Neuronal stem cell (in vitro differentiated cells): ENCODE measurements around the gene RIN3.
A peak's percentile ranks its signal among the peaks of the same experiment; 100 is the strongest.

Source experiments
- DNase-seq: peaks from one replicate; pipeline ENCODE4 v3.0.0-alpha.2; 2013; ENCODE audit warnings: low spot score
- H2AFZ ChIP-seq: one replicate; pipeline ENCODE4 v1.6.1; 2013; ENCODE audit warnings: mild to moderate bottlenecking, low read length, inconsistent platforms
- H2AK5ac ChIP-seq: 2 replicates; pipeline ENCODE4 v1.6.1; 2013; ENCODE audit warnings: low read depth, mild to moderate bottlenecking, inconsistent platforms, low read length, moderate library complexity, mixed read lengths
- H2BK120ac ChIP-seq: 2 replicates; pipeline ENCODE4 v1.6.1; 2013; ENCODE audit warnings: low read depth, mild to moderate bottlenecking, inconsistent platforms, low read length, moderate library complexity, mixed read lengths
- H2BK12ac ChIP-seq: one replicate; pipeline ENCODE4 v1.6.1; 2013; ENCODE audit warnings: low read length, inconsistent platforms
- H2BK15ac ChIP-seq: 2 replicates; pipeline ENCODE4 v1.6.1; 2013; ENCODE audit warnings: mild to moderate bottlenecking, low read length, inconsistent platforms, mixed read lengths
- H2BK5ac ChIP-seq: one replicate; pipeline ENCODE4 v1.6.1; 2013; ENCODE audit warnings: inconsistent platforms, mild to moderate bottlenecking, low read length, moderate library complexity
- H3K14ac ChIP-seq: one replicate; pipeline ENCODE4 v1.6.1; 2013; ENCODE audit warnings: low read length, inconsistent platforms
- H3K18ac ChIP-seq: 2 replicates; pipeline ENCODE4 v1.6.1; 2013; ENCODE audit warnings: low read length, inconsistent platforms
- H3K23ac ChIP-seq: 2 replicates; pipeline ENCODE4 v1.6.1; 2013; ENCODE audit warnings: low read depth, mild to moderate bottlenecking, mixed read lengths, low read length, inconsistent platforms; ENCODE audit not compliant: poor library complexity
- H3K27ac ChIP-seq: replicated peaks from 3 replicates; pipeline ENCODE4 v1.5.1; 2013; ENCODE audit warnings: low read length, inconsistent platforms
- H3K27me3 ChIP-seq, 3 experiments: 2 replicates each; pipeline ENCODE4 v1.6.1; 2013; ENCODE audit warnings: low read length in 3 of 3, mild to moderate bottlenecking in 2 of 3, inconsistent platforms in 1 of 3, low read depth in 1 of 3, mixed read lengths in 1 of 3, moderate library complexity in 1 of 3; ENCODE audit not compliant: control insufficient read depth in 3 of 3, insufficient read depth in 3 of 3
- H3K36me3 ChIP-seq, 2 donors: replicated peaks in 1 of 2; 2 replicates each; pipeline ENCODE4 v1.6.1; 2013; ENCODE audit warnings: low read length in 2 of 2; ENCODE audit not compliant: control insufficient read depth in 2 of 2, insufficient read depth in 2 of 2
- H3K4ac ChIP-seq: 2 replicates; pipeline ENCODE4 v1.6.1; 2013; ENCODE audit warnings: inconsistent platforms, mild to moderate bottlenecking, low read length, moderate library complexity
- H3K4me1 ChIP-seq, 2 donors: 1 replicate in 1 of 2; 2 replicates in 1 of 2; pipeline ENCODE4 v1.6.1; 2013; ENCODE audit warnings: low read length in 2 of 2, low read depth in 1 of 2; ENCODE audit not compliant: control insufficient read depth in 2 of 2, insufficient read depth in 1 of 2
- H3K4me2 ChIP-seq: one replicate; pipeline ENCODE4 v1.6.1; 2013; ENCODE audit warnings: mild to moderate bottlenecking, low read length, inconsistent platforms; ENCODE audit not compliant: insufficient read depth, poor library complexity, severe bottlenecking
- H3K4me3 ChIP-seq, 2 donors: 2 replicates each; pipeline ENCODE4 v1.5.1; 2013; ENCODE audit warnings: low read length in 2 of 2, mild to moderate bottlenecking in 2 of 2, inconsistent platforms in 1 of 2, moderate library complexity in 1 of 2
- H3K79me1 ChIP-seq: one replicate; pipeline ENCODE4 v1.6.1; 2013; ENCODE audit warnings: low read depth, mild to moderate bottlenecking, inconsistent platforms, low read length, moderate library complexity
- H3K9ac ChIP-seq: one replicate; pipeline ENCODE4 v1.6.1; 2013; ENCODE audit warnings: mild to moderate bottlenecking, low read depth, low read length, inconsistent platforms; ENCODE audit not compliant: poor library complexity
- H3K9me3 ChIP-seq, 2 donors: replicated peaks in 1 of 2; 2 replicates each; pipeline versions ENCODE3 to v1.6.1; 2013; ENCODE audit warnings: low read length in 2 of 2, mild to moderate bottlenecking in 2 of 2, inconsistent platforms in 1 of 2, low read depth in 1 of 2, mixed read lengths in 1 of 2, moderate library complexity in 1 of 2; ENCODE audit not compliant: control insufficient read depth in 2 of 2, insufficient read depth in 1 of 2
- H4K8ac ChIP-seq: one replicate; pipeline ENCODE4 v1.6.1; 2013; ENCODE audit warnings: low read depth, mild to moderate bottlenecking, inconsistent platforms, low read length, moderate library complexity
- H4K91ac ChIP-seq: one replicate; pipeline ENCODE4 v1.6.1; 2013; ENCODE audit warnings: low read length, low read depth, mild to moderate bottlenecking, inconsistent platforms; ENCODE audit not compliant: poor library complexity
- WGBS, 2 donors: extraction: QIAGEN DNeasy Blood & Tissue Kit; methylation state at CpG; one replicate each; pipeline ENCODE4 v1.1.7; 2013; ENCODE audit warnings: missing lambda C conversion rate in 2 of 2, mixed read lengths in 1 of 2; ENCODE audit not compliant: insufficient read length in 2 of 2, insufficient replicate concordance in 1 of 2; ENCODE audit errors: extremely low coverage in 2 of 2; 5-methylcytosine and 5-hydroxymethylcytosine counted together

Gene RIN3

GRCh38 chr14:92658160-92658559 lies 144.6 kb downstream of the RIN3 start:
- WGBS, 2 donors = no CpG with 5 or more reads among the region's 13 CpGs
- Histone ChIP-seq H4K91ac (no peak overlapping the region), H3K4me3 (no peak overlapping the region), H2BK120ac (no peak overlapping the region), H3K18ac (no peak overlapping the region), H2BK12ac (no peak overlapping the region), H2BK5ac (no peak overlapping the region), H2AK5ac (peak overlapping the region; percentile 53), H3K79me1 (peaks cover 2% of the 10 kb centered on the region), H3K9me3 (peaks cover 0 to 2% of the 10 kb centered on the region in 2 donors), H3K36me3 (peaks cover 0 to 18% of the 10 kb centered on the region in 2 donors), H3K14ac (no peak overlapping the region), H2BK15ac (no peak overlapping the region), H3K23ac (no peak overlapping the region), H3K4me1 (no peaks in the 10 kb centered on the region), H2AFZ (no peak overlapping the region), H3K4ac (no peak overlapping the region), H3K4me2 (no peak overlapping the region), H3K27ac (no peak overlapping the region), H4K8ac (no peak overlapping the region), H3K9ac (no peak overlapping the region), H3K27me3 (peaks cover 0 to 1% (median 0%) of the 10 kb centered on the region in 3 experiments)
- DNase-seq = no peak

GRCh38 chr14:92658684-92659083 lies 145.1 kb downstream of the RIN3 start:
- no peak overlapping the region for H2AK5ac ChIP-seq
- no peak for DNase-seq
- H3K9me3 ChIP-seq = peaks cover 0 to 2% of the 10 kb centered on the region in 2 donors
- no peak overlapping the region for H3K4ac ChIP-seq
- no peak overlapping the region for H3K23ac ChIP-seq
- no peak overlapping the region for H3K18ac ChIP-seq
- H3K4me1 ChIP-seq = no peaks in the 10 kb centered on the region
- H3K36me3 ChIP-seq = peaks cover 0 to 18% of the 10 kb centered on the region in 2 donors
- no peak overlapping the region for H2BK15ac ChIP-seq
- H4K91ac ChIP-seq = no peak overlapping the region
- H3K4me3 ChIP-seq = no peak overlapping the region
- H2BK5ac ChIP-seq = no peak overlapping the region
- H3K79me1 ChIP-seq = peaks cover 2% of the 10 kb centered on the region
- no peak overlapping the region for H3K14ac ChIP-seq
- H4K8ac ChIP-seq = no peak overlapping the region
- H2BK12ac ChIP-seq = no peak overlapping the region
- no peak overlapping the region for H3K4me2 ChIP-seq
- H2AFZ ChIP-seq = no peak overlapping the region
- H3K27me3 ChIP-seq = peaks cover 0 to 1% (median 0%) of the 10 kb centered on the region in 3 experiments
- no peak overlapping the region for H3K27ac ChIP-seq
- H3K9ac ChIP-seq = no peak overlapping the region
- H2BK120ac ChIP-seq = no peak overlapping the region

- Histone ChIP-seq H3K27ac (no peak overlapping the region), H2AFZ (no peak overlapping the region), H3K4me3 (no peak overlapping the region), H3K36me3 (peaks cover 0 to 18% of the 10 kb centered on the region in 2 donors), H4K8ac (no peak overlapping the region), H3K23ac (no peak overlapping the region), H2BK12ac (no peak overlapping the region), H3K79me1 (peaks cover 2% of the 10 kb centered on the region), H4K91ac (no peak overlapping the region), H3K9me3 (peaks cover 0 to 2% of the 10 kb centered on the region in 2 donors), H2BK15ac (no peak overlapping the region), H3K9ac (no peak overlapping the region), H3K27me3 (peaks cover 0 to 1% (median 0%) of the 10 kb centered on the region in 3 experiments), H3K14ac (no peak overlapping the region), H2BK120ac (no peak overlapping the region), H2BK5ac (peak overlapping the region; percentile 11), H2AK5ac (no peak overlapping the region), H3K4ac (no peak overlapping the region), H3K18ac (no peak overlapping the region), H3K4me2 (no peak overlapping the region), H3K4me1 (no peaks in the 10 kb centered on the region)
- no peak for DNase-seq
- no CpG with 5 or more reads among the region's 11 CpGs for WGBS, 2 donors
These were observed 146.4 kb downstream of the RIN3 start for GRCh38 chr14:92659765-92660561.

DNA sequence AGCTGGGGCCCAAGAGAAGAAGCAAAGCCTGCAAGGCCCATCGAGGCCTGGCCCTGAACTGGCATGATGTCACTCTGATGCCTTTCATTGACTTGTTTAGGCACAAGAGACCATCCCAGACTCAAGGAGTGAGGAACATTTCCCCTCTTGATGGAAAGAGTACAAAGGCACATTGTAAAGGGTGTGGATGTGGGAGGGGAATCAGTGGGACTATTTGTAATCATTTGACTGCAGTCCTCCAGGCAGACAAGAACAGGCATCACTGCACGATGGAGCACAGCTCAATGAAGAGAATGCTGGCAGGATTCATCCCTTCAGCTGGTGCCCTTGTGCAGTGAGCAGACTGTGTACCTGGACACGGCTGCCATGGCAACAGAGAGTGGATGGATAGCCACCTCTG lies 147.0 kb downstream of the RIN3 start:
- Histone ChIP-seq H3K4me2 (no peak overlapping the region), H3K23ac (no peak overlapping the region), H3K9me3 (no peaks in the 10 kb centered on the region), H3K4me3 (no peak overlapping the region), H4K91ac (no peak overlapping the region), H3K79me1 (peaks cover 2% of the 10 kb centered on the region), H4K8ac (no peak overlapping the region), H2AK5ac (no peak overlapping the region), H3K36me3 (peaks cover 0 to 18% of the 10 kb centered on the region in 2 donors), H2BK120ac (no peak overlapping the region), H3K27me3 (no peaks in the 10 kb centered on the region), H3K14ac (no peak overlapping the region), H3K4ac (no peak overlapping the region), H2BK12ac (no peak overlapping the region), H3K9ac (no peak overlapping the region), H2BK15ac (no peak overlapping the region), H3K4me1 (no peaks in the 10 kb centered on the region), H2AFZ (no peak overlapping the region), H2BK5ac (no peak overlapping the region), H3K18ac (no peak overlapping the region), H3K27ac (no peak overlapping the region)
- DNase-seq = no peak
- no CpG with 5 or more reads among the region's 3 CpGs for WGBS, 2 donors
